A549 (cell line): ENCODE results near the gene CDK7. TPM values are rescaled to one million over a fixed set of nuclear protein-coding genes. Genes with fewer than 3 reads are reported as not detected.

Experiments used
- ATAC-seq, 2 experiments: fragments of 200-7000 bp in 1 of 2; fragments of >200 bp in 1 of 2; cut with Nextera tagmentation in 1 of 2; cut with Tn5 transposase in 1 of 2; 3 replicates each; pipeline versions ENCODE4 v1.8.0 to v1.9.1; 2018 to 2020; ENCODE audit warnings: mild to moderate bottlenecking in 1 of 2, moderate library complexity in 1 of 2
- CTCF ChIA-PET: fragments of 300-600 bp; sonication (Branson Sonifier 250); formaldehyde crosslinking; extraction: SDS; loops from one replicate; lab custom pipeline; 2021; ENCODE audit warnings: antibody characterized with exemption, inconsistent platforms; lab: Yijun Ruan, JAX
- POLR2A ChIA-PET: fragments of 350-600 bp; formaldehyde crosslinking; extraction: SDS; loops from one replicate; lab custom pipeline; 2021; ENCODE audit warnings: antibody characterized with exemption, inconsistent platforms; lab: Yijun Ruan, JAX
- DNase-seq, 2 experiments: peaks; one replicate each; pipeline versions ENCODE4 v3.0.0 to v3.0.0-alpha.2; 2011 to 2016; ENCODE audit warnings: low read depth in 1 of 2, low spot score in 1 of 2
- FAIRE-seq: peaks from 2 replicates; lab custom pipeline; 2011; peaks lifted over from hg19 to GRCh38; lab: Jason Lieb, UNC
- H3K27ac ChIP-seq, 2 experiments: fragments of >200 bp; sonication (Bioruptor Twin); formaldehyde crosslinking; 3 replicates each; pipeline ENCODE4 v1.5.1; 2016 to 2017
- H3K4me1 ChIP-seq: fragments of >200 bp; sonication (Bioruptor Twin); formaldehyde crosslinking; 3 replicates; pipeline ENCODE4 v1.6.1; 2016
- H3K4me2 ChIP-seq: fragments of >200 bp; sonication (Bioruptor Twin); formaldehyde crosslinking; 3 replicates; pipeline ENCODE4 v1.6.1; 2016
- H3K4me3 ChIP-seq: fragments of >200 bp; sonication (Bioruptor Twin); formaldehyde crosslinking; 3 replicates; pipeline ENCODE4 v1.5.1; 2016
- H3K9me3 ChIP-seq: fragments of >200 bp; sonication (Bioruptor Twin); formaldehyde crosslinking; 3 replicates; pipeline ENCODE4 v1.6.1; 2016
- BHLHE40 ChIP-seq: IDR thresholded peaks from 2 replicates; pipeline ENCODE4 v1.6.1; 2012; ENCODE audit warnings: low read depth, low read length, inconsistent platforms
- CBX2 ChIP-seq: fragments of 200-600 bp; sonication (generic); IDR thresholded peaks from 2 replicates; pipeline ENCODE4 v1.6.1; 2016; ENCODE audit warnings: low read depth, mild to moderate bottlenecking, borderline replicate concordance
- CHD2 ChIP-seq: fragments of 150-350 bp; IDR thresholded peaks from 2 replicates; pipeline ENCODE4 v1.6.1; 2014; ENCODE audit warnings: low read length; ENCODE audit not compliant: partially characterized antibody
- CHD4 ChIP-seq: fragments of 200-600 bp; sonication (generic); IDR thresholded peaks from 2 replicates; pipeline ENCODE4 v1.6.1; 2016; ENCODE audit warnings: antibody characterized with exemption, mild to moderate bottlenecking, borderline replicate concordance
- EP300 ChIP-seq, 2 experiments: fragments of >200 bp; sonication (Bioruptor Twin); formaldehyde crosslinking; IDR thresholded peaks; 2 replicates in 1 of 2; 3 replicates in 1 of 2; pipeline ENCODE4 v1.6.1; 2016 to 2017
- FOSB ChIP-seq: fragments of 250-450 bp; sonication (Bioruptor Pico); IDR thresholded peaks from 2 replicates; pipeline ENCODE4 v1.5.0; 2020; ENCODE audit warnings: mild to moderate bottlenecking, moderate library complexity
- FOSL2 ChIP-seq, 2 experiments: fragments of 450-650 bp in 1 of 2; fragments of >200 bp in 1 of 2; sonication (Bioruptor Twin) in 1 of 2; formaldehyde crosslinking; IDR thresholded peaks; 2 replicates each; pipeline versions ENCODE4 v1.5.0 to v1.6.1; 2016 to 2020; ENCODE audit warnings: mild to moderate bottlenecking in 1 of 2, moderate library complexity in 1 of 2
- HOXB13 ChIP-seq: fragments of 250-450 bp; sonication (Bioruptor Pico); IDR thresholded peaks from 2 replicates; pipeline ENCODE4 v1.5.0; 2020; ENCODE audit warnings: low read depth, mild to moderate bottlenecking, moderate library complexity
- JUNB ChIP-seq: fragments of >200 bp; sonication (Bioruptor Twin); formaldehyde crosslinking; IDR thresholded peaks from 2 replicates; pipeline ENCODE4 v1.6.1; 2016
- KDM1A ChIP-seq: fragments of 200-600 bp; sonication (generic); IDR thresholded peaks from 2 replicates; pipeline ENCODE4 v1.6.1; 2016; ENCODE audit warnings: low read depth, mild to moderate bottlenecking
- MAFK ChIP-seq: fragments of 450-650 bp; IDR thresholded peaks from 2 replicates; pipeline ENCODE4 v1.6.1; 2014; ENCODE audit not compliant: partially characterized antibody
- MYC ChIP-seq: IDR thresholded peaks from 2 replicates; pipeline ENCODE4 v1.6.1; 2012; ENCODE audit warnings: mild to moderate bottlenecking, inconsistent platforms, low read length, improper control_type of control experiment, borderline replicate concordance
- PHF8 ChIP-seq: fragments of 200-600 bp; sonication (generic); IDR thresholded peaks from 2 replicates; pipeline ENCODE4 v1.6.1; 2016; ENCODE audit warnings: low read depth, mild to moderate bottlenecking, antibody characterized with exemption, moderate library complexity, borderline replicate concordance
- POLR2A ChIP-seq: IDR thresholded peaks from 2 replicates; pipeline ENCODE4 v1.6.1; 2012; ENCODE audit warnings: mild to moderate bottlenecking, low read length
- RAD21 ChIP-seq, 2 experiments: fragments of >200 bp in 1 of 2; sonication (Bioruptor Twin) in 1 of 2; formaldehyde crosslinking in 1 of 2; IDR thresholded peaks in 1 of 2; conservative IDR thresholded peaks in 1 of 2; 2 replicates in 1 of 2; 3 replicates in 1 of 2; pipeline ENCODE4 v1.6.1; 2012 to 2018; ENCODE audit warnings: inconsistent platforms in 1 of 2
- RFX5 ChIP-seq: fragments of 450-650 bp; IDR thresholded peaks from 2 replicates; pipeline ENCODE4 v1.7.1; 2014; ENCODE audit warnings: antibody characterized with exemption, mild to moderate bottlenecking, moderate library complexity
- RNF2 ChIP-seq: fragments of 200-600 bp; sonication (generic); IDR thresholded peaks from 2 replicates; pipeline ENCODE4 v1.6.1; 2016; ENCODE audit warnings: low read depth, mild to moderate bottlenecking, antibody characterized with exemption, moderate library complexity, borderline replicate concordance
- ZFP36 ChIP-seq: fragments of 450-650 bp; IDR thresholded peaks from 2 replicates; pipeline ENCODE4 v1.6.1; 2014; ENCODE audit warnings: borderline replicate concordance; ENCODE audit not compliant: partially characterized antibody
- ZSCAN20 ChIP-seq: fragments of 250-450 bp; sonication (Bioruptor Pico); IDR thresholded peaks from 2 replicates; pipeline ENCODE4 v1.8.0; 2022; ENCODE audit warnings: mild to moderate bottlenecking, moderate library complexity
- WGBS: methylation state at CpG from one replicate; pipeline ENCODE4 v1.1.6; 2017; ENCODE audit errors: missing lambda C conversion rate; 5-methylcytosine and 5-hydroxymethylcytosine counted together
- polyA plus RNA-seq, 4 experiments: library from polyadenylated mRNA; depleted of rRNA in 3 of 4; stranded (reverse); fragments of >200 nt; fragmentation: RNase III in 1 of 4; extraction: RNeasy Plus Mini Kit Qiagen cat#74134 plus additional on column Dnase treatment in 1 of 4; gene quantifications; 2 replicates in 3 of 4; 3 replicates in 1 of 4; pipeline ENCODE4 v1.2.3, GENCODE V29; 2011 to 2017
- TF ChIP-seq, protein P1 (sequence below): fragments of >200 bp; sonication (Bioruptor Twin); formaldehyde crosslinking; IDR thresholded peaks from 3 replicates; pipeline ENCODE4 v1.6.1; 2016
- TF ChIP-seq, protein P2 (sequence below): fragments of >200 bp; sonication (Bioruptor Twin); formaldehyde crosslinking; IDR thresholded peaks from 3 replicates; pipeline ENCODE4 v1.5.1; 2016
- TF ChIP-seq, protein P3 (sequence below): fragments of 150-350 bp; IDR thresholded peaks from 2 replicates; pipeline ENCODE4 v1.6.1; 2014; ENCODE audit warnings: low read depth, mild to moderate bottlenecking, low read length

CDK7 gene
- polyA plus RNA-seq, 2 of the 4 experiments (the other 2 are of a cell fraction), result 63.6 to 118 TPM

DNA sequence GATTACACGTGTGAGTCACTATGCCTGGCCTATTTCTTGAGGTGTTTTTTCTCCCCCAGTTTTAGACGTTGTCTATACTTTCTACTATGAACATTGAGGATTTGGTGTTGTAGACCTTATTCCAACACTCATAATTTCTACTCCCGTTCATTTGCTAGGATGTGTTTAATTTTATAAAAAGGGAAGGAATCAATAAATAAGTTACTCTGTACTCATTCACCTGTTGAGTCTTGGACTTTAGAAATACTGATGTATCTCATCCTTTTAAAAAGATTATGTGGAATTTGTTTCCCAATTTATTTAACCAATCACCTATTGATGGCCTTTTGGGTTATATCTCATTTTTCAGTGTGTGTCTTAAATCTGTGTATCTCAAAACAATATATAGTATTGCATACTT is 3.2 kb downstream of the CDK7 start:
- Histone ChIP-seq H3K27ac (peak overlapping the region in 1 of 2 experiments; percentile 77; a peak in 2 of 6 replicates), H3K9me3 (no peaks in the 10 kb centered on the region), H3K4me1 (peaks cover 48% of the 10 kb centered on the region), H3K4me3 (no peak overlapping the region), H3K4me2 (peak overlapping the region; percentile 66)
- CTCF ChIA-PET, result no interaction called here
- DNase-seq (no peak), FAIRE-seq (no peak), ATAC-seq (no peak)
- POLR2A ChIA-PET, result no interaction called here
- WGBS, result 80% methylated on average over 3 of the region's 3 CpGs
- TF ChIP-seq FOSL2 (IDR thresholded peaks at IDR 0.05) (no peak), FOSL2 (CRISPR knock-in tag; IDR thresholded peaks at IDR 0.05) (no peak), CHD4 (no peak)

DNA sequence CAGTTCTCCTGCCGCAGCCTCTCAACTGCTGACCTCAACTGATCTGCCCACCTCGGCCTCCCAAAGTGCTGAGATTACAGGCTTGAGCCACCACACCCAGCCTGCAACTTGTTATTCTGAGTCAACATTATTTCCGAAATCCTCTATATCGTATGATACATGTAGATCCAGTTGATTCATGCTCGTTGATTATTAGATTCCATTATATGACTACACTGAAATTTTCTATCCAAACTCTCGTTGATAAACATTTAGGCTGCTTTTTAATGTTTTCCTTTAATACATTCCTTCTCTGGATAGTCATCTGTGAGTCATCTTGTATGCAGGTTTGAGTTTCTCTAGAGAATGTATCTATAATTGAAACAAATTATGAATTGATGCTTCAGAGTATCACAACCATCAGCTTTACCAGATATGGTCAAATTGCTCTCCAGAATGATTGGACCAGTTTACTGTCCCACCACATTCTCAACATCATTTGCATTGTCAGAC is 4.1 kb downstream of the CDK7 start:
- Histone ChIP-seq H3K27ac (peak overlapping the region in 1 of 2 experiments; percentile 77; a peak in 3 of 6 replicates), H3K4me3 (no peak overlapping the region), H3K4me1 (peaks cover 48% of the 10 kb centered on the region), H3K4me2 (peak overlapping the region; percentile 66), H3K9me3 (no peaks in the 10 kb centered on the region)
- 4% methylated on average over 6 of the region's 6 CpGs for WGBS
- ATAC-seq (peak in 1 of 2 experiments; percentile 11; a peak in 2 of 6 replicates), FAIRE-seq (peak; percentile 72), DNase-seq (peak; percentile 26 to 57)
- ChIA-PET POLR2A (no interaction called here), CTCF (interaction anchor here (0.6 kb wide), 1 partner anchor 48 kb away, joined by 3 read pairs; no protein-coding TSS in a partner anchor)
- TF ChIP-seq KDM1A, result no peak
- peak; percentile 65 for TF ChIP-seq JUNB
- TF ChIP-seq EP300 (IDR thresholded peaks at IDR 0.05), result no peak
- TF ChIP-seq, protein P1, sequence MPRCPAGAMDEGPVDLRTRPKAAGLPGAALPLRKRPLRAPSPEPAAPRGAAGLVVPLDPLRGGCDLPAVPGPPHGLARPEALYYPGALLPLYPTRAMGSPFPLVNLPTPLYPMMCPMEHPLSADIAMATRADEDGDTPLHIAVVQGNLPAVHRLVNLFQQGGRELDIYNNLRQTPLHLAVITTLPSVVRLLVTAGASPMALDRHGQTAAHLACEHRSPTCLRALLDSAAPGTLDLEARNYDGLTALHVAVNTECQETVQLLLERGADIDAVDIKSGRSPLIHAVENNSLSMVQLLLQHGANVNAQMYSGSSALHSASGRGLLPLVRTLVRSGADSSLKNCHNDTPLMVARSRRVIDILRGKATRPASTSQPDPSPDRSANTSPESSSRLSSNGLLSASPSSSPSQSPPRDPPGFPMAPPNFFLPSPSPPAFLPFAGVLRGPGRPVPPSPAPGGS, result no peak
- TF ChIP-seq RNF2, result no peak
- TF ChIP-seq CHD2, result no peak
- no peak for TF ChIP-seq POLR2A
- peak; percentile 39 for TF ChIP-seq MAFK
- TF ChIP-seq MYC, result no peak
- TF ChIP-seq FOSL2 (IDR thresholded peaks at IDR 0.05), result peak; percentile 53; the same call in 1 of the 2 replicates
- peak; percentile 88 for TF ChIP-seq FOSL2 (CRISPR knock-in tag; IDR thresholded peaks at IDR 0.05)
- TF ChIP-seq, protein P2, sequence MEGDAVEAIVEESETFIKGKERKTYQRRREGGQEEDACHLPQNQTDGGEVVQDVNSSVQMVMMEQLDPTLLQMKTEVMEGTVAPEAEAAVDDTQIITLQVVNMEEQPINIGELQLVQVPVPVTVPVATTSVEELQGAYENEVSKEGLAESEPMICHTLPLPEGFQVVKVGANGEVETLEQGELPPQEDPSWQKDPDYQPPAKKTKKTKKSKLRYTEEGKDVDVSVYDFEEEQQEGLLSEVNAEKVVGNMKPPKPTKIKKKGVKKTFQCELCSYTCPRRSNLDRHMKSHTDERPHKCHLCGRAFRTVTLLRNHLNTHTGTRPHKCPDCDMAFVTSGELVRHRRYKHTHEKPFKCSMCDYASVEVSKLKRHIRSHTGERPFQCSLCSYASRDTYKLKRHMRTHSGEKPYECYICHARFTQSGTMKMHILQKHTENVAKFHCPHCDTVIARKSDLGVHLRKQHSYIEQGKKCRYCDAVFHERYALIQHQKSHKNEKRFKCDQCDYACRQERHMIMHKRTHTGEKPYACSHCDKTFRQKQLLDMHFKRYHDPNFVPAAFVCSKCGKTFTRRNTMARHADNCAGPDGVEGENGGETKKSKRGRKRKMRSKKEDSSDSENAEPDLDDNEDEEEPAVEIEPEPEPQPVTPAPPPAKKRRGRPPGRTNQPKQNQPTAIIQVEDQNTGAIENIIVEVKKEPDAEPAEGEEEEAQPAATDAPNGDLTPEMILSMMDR, result no peak

DNA sequence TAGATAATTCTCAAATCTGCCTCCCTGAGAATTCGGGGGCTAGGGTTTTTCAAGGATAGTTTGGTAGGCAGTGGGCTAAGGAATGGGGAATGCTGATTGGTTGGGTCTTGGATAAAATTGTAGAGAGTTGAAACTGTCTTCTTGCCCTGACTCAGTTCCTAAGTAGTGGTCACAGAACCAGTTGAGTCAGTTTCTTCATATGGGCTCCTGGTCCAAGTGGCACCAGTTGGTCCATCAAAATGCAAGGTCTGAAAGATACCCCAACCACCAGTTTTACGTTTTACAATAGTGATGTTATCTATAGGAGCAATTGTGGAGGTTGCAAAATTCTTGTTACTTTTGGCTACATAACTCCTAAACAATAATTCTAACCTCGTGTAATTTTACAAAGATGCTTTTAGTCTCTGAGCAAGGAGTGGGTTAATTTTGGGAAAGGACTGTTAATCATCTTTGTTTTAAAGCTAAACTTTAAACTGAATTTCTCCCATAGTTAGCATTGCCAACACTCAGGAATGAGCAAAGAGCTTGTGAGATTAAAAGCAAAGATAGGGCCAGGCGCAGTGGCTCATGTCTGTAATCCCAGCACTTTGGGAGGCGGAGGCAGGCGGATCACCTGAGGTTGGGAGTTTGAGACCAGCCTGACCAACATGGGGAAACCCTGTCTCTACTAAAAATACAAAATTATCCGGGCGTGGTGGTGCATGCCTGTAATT is 7.7 kb downstream of the CDK7 start:
- Histone ChIP-seq H3K4me1 (peaks cover 30% of the 10 kb centered on the region), H3K9me3 (no peaks in the 10 kb centered on the region), H3K4me3 (no peak overlapping the region)
- POLR2A ChIA-PET, result no interaction called here
- TF ChIP-seq PHF8 (no peak), CBX2 (no peak), FOSB (CRISPR knock-in tag) (no peak), RAD21 (conservative IDR thresholded peaks at IDR 0.05 in 1 of 2, IDR thresholded peaks at IDR 0.05 in 1 of 2) (no peak), MAFK (no peak), POLR2A (no peak), RFX5 (no peak), ZFP36 (no peak), ZSCAN20 (CRISPR knock-in tag) (no peak), BHLHE40 (no peak), HOXB13 (CRISPR knock-in tag) (no peak)
- TF ChIP-seq, protein P1, result no peak
- TF ChIP-seq, protein P3, sequence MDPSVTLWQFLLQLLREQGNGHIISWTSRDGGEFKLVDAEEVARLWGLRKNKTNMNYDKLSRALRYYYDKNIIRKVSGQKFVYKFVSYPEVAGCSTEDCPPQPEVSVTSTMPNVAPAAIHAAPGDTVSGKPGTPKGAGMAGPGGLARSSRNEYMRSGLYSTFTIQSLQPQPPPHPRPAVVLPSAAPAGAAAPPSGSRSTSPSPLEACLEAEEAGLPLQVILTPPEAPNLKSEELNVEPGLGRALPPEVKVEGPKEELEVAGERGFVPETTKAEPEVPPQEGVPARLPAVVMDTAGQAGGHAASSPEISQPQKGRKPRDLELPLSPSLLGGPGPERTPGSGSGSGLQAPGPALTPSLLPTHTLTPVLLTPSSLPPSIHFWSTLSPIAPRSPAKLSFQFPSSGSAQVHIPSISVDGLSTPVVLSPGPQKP, result no peak
- TF ChIP-seq, all 56 proteins: peak for 0
- H3K27ac ChIP-seq, result no peak overlapping the region
- CTCF ChIA-PET, result no interaction called here
- ATAC-seq (no peak), FAIRE-seq (no peak), DNase-seq (no peak)
- WGBS, result 82% methylated on average over 8 of the region's 8 CpGs
- H3K4me2 ChIP-seq, result no peak overlapping the region
